ENCODE measurements around the gene CTBS.
"Not testable (repeated sequence)": the region's sequence is repeated elsewhere in the genome, so short reads cannot be mapped to it uniquely, and the experiment has no call there.

Gene CTBS, protein sequence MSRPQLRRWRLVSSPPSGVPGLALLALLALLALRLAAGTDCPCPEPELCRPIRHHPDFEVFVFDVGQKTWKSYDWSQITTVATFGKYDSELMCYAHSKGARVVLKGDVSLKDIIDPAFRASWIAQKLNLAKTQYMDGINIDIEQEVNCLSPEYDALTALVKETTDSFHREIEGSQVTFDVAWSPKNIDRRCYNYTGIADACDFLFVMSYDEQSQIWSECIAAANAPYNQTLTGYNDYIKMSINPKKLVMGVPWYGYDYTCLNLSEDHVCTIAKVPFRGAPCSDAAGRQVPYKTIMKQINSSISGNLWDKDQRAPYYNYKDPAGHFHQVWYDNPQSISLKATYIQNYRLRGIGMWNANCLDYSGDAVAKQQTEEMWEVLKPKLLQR

DNA sequence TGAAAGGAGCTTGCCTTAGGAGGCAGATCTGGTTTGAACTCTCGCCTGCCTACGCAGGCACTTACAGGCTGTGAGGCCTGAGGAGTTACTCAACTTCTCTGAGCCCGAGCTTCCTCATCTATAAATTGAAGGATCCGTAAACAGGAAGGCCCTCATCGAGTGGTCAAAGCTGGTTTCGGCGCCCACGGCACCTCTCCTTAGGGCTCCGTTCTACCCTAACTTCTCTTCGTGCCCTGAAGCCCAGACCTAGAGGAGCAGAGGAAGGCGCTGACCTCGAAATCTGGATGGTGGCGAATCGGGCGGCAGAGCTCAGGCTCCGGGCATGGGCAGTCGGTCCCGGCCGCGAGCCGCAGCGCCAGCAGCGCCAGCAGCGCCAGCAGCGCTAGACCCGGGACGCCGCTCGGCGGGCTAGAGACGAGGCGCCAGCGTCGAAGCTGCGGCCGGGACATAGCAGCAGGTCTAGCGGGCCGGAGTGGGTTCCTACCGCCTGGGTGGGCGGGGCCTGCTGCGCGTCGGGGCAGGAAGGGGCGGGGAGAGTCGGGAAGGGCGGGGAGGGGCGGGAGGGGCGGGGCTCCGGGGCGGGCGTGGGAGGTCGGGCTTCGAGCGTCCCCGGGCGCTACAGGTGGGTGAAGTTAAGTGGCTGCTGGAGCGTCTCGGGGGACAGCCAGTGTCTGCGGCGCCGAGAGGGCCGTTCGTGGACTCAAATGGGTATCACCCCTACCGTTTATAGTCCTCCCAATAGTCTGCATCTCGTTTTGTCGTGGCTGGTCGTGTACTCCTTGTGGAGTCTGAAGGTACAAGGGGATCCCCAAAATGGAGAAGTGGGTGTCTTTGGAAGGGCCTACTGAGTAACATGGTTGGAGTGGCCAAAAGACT lies at the start of gene CTBS:
Gene CTBS (minus strand): TSS at position 474 of the 876 bp plus-strand sequence. CDS start 25 bp downstream, at position 449.
- FAIRE-seq (no peak), DNase-seq (ENCODE audit: low spot score) (peak; percentile 69)

DNA sequence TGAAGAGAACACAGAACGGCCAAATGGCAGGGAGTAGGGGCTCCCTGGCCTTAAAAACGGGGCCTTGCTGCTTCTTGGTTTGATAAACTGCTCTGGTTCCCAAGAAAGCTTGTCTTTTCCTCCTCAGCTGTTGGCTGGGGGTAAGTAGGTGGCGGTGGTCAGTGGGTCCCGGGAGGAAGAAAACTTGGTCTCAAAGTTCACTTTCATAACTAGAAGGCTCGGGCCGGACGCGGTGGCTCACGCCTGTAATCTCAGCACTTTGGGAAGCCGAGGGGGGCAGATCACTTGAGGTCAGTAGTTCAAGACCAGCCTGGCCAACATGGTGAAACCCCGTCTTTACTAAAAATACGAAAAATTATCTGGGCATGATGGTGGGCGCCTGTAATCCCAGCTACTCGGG lies 47.3 kb upstream of the CTBS start:
- DNase-seq (ENCODE audit: low spot score): no peak
- no peak for FAIRE-seq

DNA sequence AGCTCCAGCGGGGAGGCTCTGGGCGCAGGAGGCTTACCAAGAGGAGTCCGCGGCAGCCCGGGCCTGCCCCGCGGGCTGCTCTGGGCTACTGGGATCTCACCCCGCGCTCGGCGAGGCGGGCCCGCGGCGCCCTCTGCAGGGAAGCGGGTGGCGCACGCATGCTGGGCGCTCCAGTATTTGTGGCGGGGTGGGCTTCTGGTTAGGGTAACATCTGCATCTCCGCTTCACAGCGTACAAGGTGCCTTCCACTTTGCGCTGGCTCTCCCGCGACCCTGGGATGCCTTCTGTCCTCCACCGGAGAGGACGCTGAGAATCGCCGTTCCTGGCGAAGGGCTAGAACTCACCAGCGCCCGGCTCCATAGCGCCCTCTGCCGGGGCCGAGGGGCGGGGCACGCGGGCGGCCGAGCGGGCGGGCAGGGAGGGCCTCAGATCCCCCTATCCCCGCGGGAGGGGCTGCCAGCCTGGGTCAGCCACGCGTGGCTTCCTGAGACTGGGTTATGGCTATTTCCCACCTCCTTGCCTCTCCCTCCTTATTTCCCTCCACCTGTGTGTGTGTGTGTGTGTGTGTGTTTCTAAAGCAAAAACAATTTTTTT lies 46.6 kb upstream of the CTBS start:
- DNase-seq (ENCODE audit: low spot score) (peak; percentile 58), FAIRE-seq (no peak)

DNA sequence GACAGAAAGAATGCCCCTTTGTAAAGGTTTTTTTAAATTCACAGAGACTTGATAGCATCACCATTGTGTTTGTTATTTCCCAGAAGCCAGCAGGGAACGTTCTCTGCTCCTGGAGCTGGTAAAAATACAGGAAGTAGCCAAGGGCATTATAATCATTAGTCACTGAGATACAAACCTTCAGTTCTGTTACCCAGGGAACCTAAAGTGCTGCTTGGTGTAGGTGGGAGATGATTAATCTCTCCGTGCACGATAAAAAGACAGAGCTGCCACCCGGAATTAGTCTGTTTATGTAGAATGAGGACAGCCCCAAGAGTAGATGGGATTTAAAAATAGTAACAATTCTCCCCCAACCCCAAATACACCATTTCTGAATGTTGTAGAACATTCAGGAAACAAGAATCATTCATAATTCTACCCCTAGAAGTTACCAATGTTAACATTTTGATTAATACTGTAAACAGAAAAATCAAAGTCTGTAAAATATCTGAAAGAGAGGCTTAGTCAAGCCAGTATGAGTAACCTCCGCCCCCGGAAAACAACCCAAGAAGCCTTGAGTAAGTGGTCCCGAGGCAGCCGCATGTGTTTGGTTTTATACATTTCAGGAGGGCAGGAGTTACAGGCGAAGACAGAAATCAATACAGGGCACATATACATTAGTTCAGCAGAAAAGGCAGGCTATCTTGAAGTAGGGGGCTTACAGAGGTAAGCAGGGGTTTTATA lies 45.3 kb upstream of the CTBS start:
- DNase-seq (ENCODE audit: low spot score): peak; percentile 90
- peak; percentile 80 for FAIRE-seq

DNA sequence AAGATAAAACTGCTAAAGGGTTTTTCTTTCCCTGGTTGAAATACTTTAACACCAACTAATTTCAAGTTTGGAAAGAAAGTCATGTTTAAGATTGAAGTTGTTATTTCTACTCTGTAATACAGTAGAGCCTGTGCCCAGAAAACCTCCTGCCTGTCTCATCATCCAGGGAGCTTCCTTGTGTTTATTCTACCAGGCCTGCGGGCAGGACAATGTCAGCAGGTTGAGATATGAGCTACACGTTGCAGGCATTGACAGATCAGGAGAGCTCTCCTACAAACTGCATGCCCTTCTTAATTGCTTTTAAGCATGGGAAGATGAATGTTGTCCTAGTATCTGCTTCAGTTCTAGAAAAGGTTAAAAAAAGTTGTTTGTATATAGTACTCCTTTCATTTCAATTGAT lies 43.1 kb upstream of the CTBS start:
- FAIRE-seq (no peak), DNase-seq (ENCODE audit: low spot score) (no peak)

DNA sequence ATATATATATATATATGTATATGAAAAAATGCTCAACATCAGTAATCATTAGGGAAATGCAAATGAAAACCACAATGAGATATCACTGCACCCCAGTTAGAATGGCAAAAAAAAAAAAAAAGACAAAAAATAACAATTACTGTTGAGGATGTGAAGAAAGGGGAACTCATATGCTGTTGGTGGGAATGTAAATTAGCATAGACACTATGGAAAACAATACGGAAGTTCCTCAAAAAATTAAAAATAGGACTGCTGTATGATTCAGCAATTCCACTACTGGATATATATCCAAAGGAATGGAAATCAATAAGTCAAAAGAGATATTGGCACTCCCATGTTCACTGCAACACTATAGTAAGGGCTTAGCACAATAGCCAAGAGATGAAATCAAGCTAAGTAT lies 41.5 kb upstream of the CTBS start:
- no peak for FAIRE-seq
- DNase-seq (ENCODE audit: low spot score): no peak

DNA sequence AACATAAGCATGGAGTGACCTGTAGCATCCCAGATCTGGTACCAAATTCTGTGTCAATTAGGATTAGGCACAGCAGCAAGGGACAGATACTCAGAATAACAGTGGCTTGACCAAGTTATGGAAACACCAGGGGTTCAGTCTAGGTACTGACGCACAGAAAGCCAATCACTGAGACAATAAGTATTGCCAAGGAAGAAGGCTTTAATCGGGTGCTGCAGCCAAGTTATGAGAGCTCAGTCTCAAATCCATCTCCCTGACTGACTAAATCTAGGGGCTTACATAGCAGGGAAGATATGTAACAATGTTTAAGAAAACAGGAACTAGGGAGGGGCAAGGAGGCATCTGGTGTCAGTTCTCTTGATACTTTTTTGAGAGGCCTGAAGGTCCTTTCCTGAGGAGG lies 39.6 kb upstream of the CTBS start:
- DNase-seq (ENCODE audit: low spot score): no peak
- FAIRE-seq: no peak

DNA sequence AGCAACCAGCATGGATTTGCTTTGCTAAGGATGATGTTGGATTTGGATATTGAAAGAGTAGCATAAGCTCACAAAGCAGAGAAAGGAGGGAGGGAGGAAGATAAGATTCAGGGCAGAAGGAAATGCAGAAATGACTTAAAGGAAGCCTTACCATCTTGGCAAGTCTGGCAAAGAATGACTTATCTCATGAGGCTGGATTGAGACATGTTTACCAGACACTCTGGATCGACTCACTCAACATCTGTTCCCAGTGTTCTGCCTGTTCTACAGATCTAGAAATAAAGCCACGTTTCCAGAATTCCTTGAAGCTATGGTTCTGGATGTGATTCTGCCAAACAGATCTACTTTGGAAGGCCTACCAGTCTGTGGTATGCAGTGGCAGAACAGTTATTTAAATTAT lies 38.8 kb upstream of the CTBS start:
- FAIRE-seq: no peak
- no peak for DNase-seq (ENCODE audit: low spot score)

DNA sequence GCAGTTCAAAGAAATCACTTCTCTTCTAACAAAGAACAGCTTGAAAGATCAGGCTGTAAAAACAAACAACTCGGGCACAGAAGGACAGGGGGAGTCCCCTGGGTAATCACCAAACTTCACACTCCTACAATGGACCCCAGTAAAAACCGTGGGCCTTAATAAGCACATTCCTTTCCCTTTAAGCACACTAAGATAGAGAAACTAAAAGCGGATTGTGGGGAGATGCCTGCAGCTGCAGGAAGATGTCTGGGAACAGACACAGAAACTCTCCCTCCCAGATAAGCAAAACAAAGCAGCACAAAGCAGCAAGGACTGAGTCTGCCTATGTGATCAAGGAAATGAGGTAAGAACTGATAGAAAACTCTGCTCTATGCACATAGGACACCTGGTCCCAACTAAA lies 37.6 kb upstream of the CTBS start:
- no peak for DNase-seq (ENCODE audit: low spot score)
- no peak for FAIRE-seq

DNA sequence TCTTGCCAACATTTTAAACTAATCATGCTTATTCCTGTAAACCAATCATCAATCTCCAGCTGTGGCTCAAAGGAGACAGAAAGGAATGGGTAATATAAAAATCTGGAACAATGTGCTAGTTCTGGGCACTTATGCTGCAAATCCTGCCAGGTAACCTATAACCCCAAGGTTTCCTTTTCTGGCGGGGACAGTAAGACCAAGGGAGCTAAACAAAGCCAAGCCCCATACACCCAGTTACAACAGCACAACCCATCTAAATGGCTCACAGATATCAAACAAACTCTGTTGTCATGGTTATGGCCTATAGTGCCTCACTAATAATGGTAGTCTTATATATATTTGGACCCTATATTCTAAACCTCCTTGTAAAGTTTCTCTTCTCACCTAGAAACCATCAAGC lies 36.9 kb upstream of the CTBS start:
- FAIRE-seq: no peak
- no peak for DNase-seq (ENCODE audit: low spot score)

DNA sequence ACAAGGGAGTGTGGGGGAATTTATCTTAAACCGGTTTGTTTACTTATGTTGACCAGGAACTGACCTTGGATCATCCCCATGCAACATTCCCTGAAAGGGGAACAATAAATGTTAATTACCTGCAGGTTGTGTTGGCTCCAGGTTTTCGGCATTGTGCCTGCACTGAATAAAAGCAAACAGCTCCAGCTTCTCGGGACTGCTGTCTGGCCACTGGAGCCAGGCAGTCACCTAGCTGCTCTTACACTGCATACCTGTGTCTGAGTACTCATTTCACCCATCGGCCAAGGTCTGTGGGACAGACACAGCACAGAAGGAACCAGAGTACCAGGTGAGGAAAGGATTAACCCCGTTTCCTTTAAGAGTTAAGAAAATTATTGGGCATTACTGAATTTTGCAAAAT lies 32.7 kb upstream of the CTBS start:
- DNase-seq (ENCODE audit: low spot score) (no peak), FAIRE-seq (no peak)

DNA sequence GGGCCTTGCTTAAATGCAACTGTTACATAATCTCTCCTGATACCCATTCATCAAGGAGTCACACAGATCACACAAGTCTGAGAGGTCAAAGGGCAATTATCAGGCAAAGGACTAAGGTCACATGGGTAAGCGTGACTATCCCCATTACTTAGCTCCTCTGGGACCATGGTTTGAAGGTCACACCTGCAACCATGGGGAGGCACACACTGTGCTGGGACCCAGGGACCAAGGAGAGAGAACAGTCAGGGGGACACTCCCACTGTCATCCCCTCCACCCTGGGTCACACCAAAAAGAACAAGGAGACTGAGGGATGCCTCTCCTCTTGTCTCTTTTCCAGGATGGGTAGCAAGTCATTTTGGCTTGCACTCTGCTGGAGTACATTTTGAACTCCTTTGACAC lies 30.9 kb upstream of the CTBS start:
- FAIRE-seq: no peak
- DNase-seq (ENCODE audit: low spot score): no peak

DNA sequence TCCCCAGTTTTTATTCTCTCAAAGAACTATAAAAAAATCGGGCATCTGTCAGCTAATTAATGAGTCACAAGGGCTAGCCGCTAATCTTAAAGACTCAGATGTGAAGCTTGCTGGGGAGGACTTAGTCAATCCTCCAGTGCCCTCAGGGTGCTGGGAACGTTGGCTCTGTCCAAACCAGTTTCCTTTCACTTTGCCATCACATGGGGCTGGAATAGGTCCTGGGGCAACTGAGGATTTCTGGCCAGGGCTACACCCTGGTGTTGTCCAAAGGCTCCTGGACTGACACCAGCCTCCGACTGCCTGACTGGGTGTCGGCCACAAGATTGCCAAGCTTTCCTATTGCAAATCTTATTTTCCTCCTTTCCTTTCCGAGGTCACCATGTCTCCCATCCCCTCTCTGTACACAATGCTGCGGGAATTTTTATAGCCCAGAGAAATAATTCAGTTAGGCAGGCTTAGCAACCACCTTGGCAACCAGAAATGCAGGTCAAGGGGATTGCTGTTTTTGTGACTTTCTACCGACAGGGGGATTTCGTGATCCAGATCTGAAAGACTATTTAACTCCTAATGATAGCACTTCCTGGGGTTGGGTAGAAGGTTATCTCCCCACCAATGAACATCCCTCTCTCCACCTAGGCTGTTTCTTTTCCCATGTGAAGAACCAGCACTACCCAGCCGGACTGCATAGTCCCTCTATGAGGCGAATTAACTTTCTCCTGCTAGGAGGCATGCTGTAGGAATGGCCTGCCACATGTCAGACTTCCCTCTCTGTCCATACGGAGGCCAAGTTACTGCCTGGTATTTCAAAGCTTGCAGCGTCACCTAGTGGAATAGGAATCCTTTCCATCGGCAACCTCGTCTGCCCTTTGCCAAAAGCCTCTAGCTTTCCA lies 29.9 kb upstream of the CTBS start:
- FAIRE-seq (no peak), DNase-seq (ENCODE audit: low spot score) (no peak)

DNA sequence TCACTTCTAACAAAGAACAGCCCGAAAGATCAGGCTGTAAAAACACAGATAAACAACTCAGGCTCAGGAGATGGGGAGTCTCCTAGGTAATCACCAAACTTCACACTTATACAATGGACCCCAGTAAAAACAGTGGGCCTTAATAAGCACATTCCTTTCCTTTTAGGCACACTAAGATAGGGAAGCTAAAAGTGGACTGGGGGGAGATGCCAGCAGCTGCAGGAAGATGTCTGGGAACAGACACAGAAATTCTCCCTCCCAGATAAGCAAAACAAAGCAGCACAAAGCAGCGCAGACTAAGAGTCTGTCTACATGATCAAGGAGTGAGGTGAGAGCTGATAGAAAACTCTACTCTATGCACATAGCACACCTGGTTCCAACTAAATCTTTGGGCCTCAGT lies 29.0 kb upstream of the CTBS start:
- DNase-seq (ENCODE audit: low spot score): no peak
- FAIRE-seq: no peak

DNA sequence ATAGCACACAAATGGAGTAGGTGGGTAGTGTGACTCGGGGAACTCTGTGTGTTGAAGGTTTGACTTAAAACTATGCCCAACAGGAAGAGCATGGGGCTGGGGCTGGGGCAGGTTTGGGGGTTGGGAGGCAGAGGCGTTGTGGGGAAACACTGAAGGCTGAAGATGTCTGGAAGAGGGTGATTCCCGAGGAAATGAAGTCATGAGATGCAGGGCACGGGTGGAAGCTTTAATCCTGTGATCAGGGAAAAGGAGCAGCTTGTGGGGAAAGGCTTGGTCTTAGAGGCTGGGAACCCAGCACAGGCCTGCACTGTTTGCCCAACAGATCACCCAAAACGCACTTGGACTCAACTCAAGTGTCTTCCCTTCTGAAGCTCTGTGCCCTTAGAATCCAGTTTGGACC lies 26.6 kb upstream of the CTBS start:
- FAIRE-seq: no peak
- no peak for DNase-seq (ENCODE audit: low spot score)

DNA sequence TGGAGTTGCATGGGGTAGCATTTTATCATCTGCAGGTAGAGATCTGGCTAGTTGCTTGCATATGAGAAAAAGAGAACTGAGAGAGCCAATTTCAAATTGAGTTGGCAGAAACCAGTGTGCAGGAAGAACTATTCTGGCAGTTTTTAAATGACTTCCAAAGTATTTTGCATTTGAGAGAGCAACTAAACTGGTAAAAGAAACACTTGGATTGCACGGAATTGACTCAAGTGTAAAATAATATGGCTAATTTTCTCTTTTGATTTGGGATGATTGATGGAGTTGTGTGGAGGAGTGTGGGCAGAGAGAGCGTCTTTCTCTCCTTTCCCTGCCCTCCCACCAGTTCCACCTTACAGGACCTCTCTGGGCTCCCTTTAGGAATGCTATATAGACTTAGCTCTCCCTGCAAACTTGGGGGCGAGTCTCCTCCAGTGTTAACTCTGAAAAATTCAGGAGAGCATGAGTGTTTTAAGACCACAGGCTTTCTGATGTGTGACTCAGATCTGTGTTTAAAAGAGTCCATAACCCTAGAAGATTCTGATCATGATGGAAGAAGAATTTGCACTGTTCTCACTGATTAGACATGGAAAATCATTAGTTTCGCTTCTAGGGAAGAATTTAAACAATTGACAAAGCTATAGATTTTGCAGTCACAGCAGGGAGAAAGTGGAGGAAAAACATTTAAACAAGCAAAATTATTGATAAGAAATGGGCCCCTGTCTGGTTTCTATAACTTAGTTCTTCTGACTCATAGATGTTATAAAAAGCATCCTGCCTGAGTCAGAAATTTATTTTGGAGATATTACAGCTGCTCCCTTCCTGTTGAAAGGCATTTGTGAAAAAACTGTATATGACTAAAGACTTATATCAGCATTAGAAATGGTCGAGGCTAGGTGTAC lies 24.9 kb upstream of the CTBS start:
- DNase-seq (ENCODE audit: low spot score): peak; percentile 35
- FAIRE-seq: no peak

DNA sequence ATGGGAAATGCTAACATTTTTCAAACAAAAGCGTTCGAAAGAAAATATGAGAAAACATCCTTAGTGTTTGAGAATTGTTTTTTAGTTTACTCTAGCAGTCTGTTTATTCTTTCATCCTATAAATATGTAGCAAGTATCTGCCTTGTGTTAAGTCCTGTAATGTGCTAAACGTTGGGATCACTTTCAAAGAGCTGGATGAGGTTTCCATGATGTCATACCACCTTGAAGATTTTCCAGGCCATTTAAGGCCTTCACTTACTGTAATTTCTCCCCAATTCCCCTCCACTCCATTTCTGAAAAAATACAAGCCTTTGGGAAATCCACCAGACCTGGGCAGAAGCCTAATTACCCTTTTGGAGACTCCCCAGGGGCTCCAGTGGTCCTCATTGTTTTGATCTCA lies 24.2 kb upstream of the CTBS start:
- FAIRE-seq (no peak), DNase-seq (ENCODE audit: low spot score) (no peak)

DNA sequence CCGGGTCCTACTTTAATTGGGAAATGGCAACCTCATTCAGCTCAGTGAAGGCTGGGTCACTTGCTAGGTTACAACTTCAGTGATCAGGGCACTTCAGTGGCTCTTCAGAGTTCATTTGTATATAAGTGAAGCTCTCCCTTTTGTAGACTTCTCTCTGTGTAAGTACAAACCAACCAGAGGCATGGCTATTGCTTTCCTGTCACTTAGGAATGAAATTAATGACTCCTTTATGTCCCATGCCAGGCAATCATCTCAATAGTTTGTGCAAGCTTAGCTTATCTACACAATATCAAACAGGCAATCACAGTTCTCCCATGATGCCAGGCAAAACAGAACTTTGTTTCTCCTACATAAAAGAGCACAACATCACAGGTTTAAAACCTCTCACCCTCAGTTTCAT lies 22.8 kb upstream of the CTBS start:
- DNase-seq (ENCODE audit: low spot score) (no peak), FAIRE-seq (no peak)

DNA sequence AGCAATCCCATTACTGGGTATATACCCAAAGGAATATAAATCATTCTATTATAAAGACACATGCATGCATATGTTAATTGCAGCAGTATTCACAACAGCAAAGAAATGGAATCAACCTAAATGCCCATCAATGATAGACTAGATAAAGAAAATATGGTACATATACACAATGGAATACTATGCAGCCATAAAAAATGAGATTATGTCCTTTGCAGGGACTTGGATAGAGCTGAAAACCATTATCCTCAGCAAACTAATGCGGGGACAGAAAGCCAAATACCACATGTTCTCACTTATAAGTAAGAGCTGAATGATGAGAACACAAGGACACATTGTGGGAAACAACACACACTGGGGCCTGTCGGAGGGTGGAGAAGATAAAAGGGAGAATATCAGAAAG lies 20.7 kb upstream of the CTBS start:
- FAIRE-seq; DNase-seq (ENCODE audit: low spot score): not testable (repeated sequence)

DNA sequence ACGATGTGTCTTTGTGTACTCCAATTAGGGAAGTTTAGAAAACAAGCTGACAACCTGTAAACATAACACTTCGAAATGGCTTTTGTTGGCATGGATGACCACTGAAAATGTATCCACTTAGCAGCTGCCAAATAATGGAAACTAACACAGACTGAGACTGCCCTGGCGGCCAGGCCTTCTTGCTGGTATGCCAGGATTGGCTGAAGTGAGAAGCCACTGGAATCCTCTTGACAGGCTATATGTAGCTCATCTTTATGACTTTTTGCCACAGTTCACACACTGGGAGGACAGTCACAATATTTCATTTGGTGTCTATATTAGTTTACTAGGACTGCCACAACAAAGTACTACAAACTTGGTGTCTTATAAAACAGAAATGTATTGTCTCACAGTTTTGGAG lies 12.9 kb upstream of the CTBS start:
- DNase-seq (ENCODE audit: low spot score) (no peak), FAIRE-seq (no peak)
